AG04450 (cell line): Measurements from ENCODE around the gene RIC8B. TPM values are rescaled to one million over a fixed set of nuclear protein-coding genes. Genes with fewer than 3 reads are reported as not detected.

ENCODE experiments used
- CTCF ChIA-PET: fragments of 300-600, 350-600 bp; formaldehyde crosslinking; extraction: SDS; loops from one replicate; lab custom pipeline; 2022; ENCODE audit warnings: antibody characterized with exemption, inconsistent platforms; lab: Charles Lee
- POLR2A ChIA-PET: fragments of 350-600 bp; formaldehyde crosslinking; extraction: SDS; loops from one replicate; lab custom pipeline; 2021; ENCODE audit warnings: antibody characterized with exemption, inconsistent platforms; lab: Yijun Ruan, JAX
- DNase-seq: peaks from one replicate; pipeline ENCODE4 v3.0.0-alpha.2; 2011; ENCODE audit warnings: low read depth, low spot score
- H3K27ac ChIP-seq: one replicate; pipeline ENCODE4 v1.5.1; 2012; ENCODE audit warnings: low read depth, low read length, control low read depth
- H3K27me3 ChIP-seq: one replicate; pipeline ENCODE4 v1.6.0; 2012; ENCODE audit warnings: low read length; ENCODE audit not compliant: control insufficient read depth, insufficient read depth
- H3K4me3 ChIP-seq: 2 replicates; pipeline ENCODE4 v1.5.1; 2011; ENCODE audit warnings: mild to moderate bottlenecking, low read depth, low read length, control low read depth
- H3K9me3 ChIP-seq: 2 replicates; pipeline ENCODE4 v1.5.1; 2012; ENCODE audit warnings: low read length; ENCODE audit not compliant: control insufficient read depth, insufficient read depth
- polyA plus RNA-seq: library from polyadenylated mRNA; depleted of rRNA; stranded (reverse); fragments of >200 nt; gene quantifications from 2 replicates; pipeline ENCODE4 v1.2.3, GENCODE V29; 2011
- TF ChIP-seq, protein P1 (sequence below): IDR thresholded peaks from 2 replicates; pipeline ENCODE4 v1.5.1; 2011; ENCODE audit warnings: low read depth, low read length, control low read depth, inconsistent platforms

The RIC8B gene
- polyA plus RNA-seq, 1 experiment, result 11.2 TPM

DNA sequence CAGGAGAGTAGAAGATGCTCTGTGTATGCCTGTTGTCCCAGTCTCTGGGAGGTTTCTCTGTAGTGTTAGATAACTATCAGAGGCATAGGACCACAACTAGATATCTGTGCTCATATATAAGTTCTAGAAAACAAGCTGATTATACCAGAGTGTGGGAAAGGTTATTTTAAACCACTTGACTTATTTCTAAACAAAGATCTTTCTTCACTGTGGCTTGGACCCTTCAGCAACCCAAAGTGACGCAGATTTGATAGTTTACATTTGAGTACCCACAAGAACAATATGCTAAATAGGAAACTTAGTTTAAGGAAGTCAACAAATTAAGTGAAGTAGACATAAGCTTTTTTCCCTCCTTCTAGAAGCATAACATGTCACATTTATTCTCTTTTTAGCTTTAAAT is 41.3 kb downstream of the RIC8B start:
- ChIA-PET POLR2A (no interaction called here), CTCF (interaction anchor here (0.6 to 2.2 kb wide), 3 partner anchors 13 to 290 kb away, joined by 3 to 8 read pairs (median 6); no protein-coding TSS in a partner anchor)
- H3K27me3 ChIP-seq, result no peaks in the 10 kb centered on the region
- DNase-seq, result no peak
- H3K27ac ChIP-seq, result no peak overlapping the region
- H3K9me3 ChIP-seq, result no peaks in the 10 kb centered on the region
- TF ChIP-seq, protein P1, sequence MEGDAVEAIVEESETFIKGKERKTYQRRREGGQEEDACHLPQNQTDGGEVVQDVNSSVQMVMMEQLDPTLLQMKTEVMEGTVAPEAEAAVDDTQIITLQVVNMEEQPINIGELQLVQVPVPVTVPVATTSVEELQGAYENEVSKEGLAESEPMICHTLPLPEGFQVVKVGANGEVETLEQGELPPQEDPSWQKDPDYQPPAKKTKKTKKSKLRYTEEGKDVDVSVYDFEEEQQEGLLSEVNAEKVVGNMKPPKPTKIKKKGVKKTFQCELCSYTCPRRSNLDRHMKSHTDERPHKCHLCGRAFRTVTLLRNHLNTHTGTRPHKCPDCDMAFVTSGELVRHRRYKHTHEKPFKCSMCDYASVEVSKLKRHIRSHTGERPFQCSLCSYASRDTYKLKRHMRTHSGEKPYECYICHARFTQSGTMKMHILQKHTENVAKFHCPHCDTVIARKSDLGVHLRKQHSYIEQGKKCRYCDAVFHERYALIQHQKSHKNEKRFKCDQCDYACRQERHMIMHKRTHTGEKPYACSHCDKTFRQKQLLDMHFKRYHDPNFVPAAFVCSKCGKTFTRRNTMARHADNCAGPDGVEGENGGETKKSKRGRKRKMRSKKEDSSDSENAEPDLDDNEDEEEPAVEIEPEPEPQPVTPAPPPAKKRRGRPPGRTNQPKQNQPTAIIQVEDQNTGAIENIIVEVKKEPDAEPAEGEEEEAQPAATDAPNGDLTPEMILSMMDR, result no peak
- H3K4me3 ChIP-seq, result no peak overlapping the region

DNA sequence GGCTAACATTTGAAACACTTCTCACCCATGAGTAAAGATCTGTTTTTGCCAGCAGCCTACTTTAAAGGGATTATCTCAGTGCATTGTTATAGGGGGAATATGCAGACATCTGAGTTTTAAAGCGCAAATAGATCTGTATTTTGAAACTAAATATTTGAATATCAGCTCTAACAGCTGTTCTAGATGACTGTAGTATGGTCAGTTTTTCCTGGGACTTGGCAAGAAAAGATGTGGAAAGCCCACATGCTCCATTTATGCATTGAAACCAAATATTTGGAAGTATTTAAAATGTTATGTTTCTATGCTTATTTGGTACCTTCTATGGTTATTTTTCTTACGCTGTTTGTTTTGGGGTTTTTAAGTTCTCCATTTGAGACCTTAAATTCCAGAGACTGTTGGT is 41.7 kb downstream of the RIC8B start:
- CTCF ChIA-PET, result interaction anchor here (0.6 to 2.2 kb wide), 5 partner anchors 13 to 704 kb away, joined by 3 to 8 read pairs (median 4); no protein-coding TSS in a partner anchor
- DNase-seq, result no peak

GRCh38 chr12:106819991-106820390 is 45.5 kb downstream of the RIC8B start:
- no peaks in the 10 kb centered on the region for H3K27me3 ChIP-seq
- POLR2A ChIA-PET, result no interaction called here
- no peaks in the 10 kb centered on the region for H3K9me3 ChIP-seq
- H3K27ac ChIP-seq, result no peak overlapping the region
- DNase-seq, result no peak
- no peak overlapping the region for H3K4me3 ChIP-seq
- CTCF ChIA-PET, result interaction anchor here (1.6 kb wide), 1 partner anchor 21 kb away, joined by 7 read pairs; no protein-coding TSS in a partner anchor
- TF ChIP-seq, protein P1, result no peak

More for the DNA sequence above, 41.7 kb downstream of the RIC8B start:
- H3K9me3 ChIP-seq, result no peaks in the 10 kb centered on the region
- POLR2A ChIA-PET, result no interaction called here
- TF ChIP-seq, protein P1, result no peak
- no peak overlapping the region for H3K27ac ChIP-seq
- H3K4me3 ChIP-seq, result no peak overlapping the region
- H3K27me3 ChIP-seq, result no peaks in the 10 kb centered on the region

DNA sequence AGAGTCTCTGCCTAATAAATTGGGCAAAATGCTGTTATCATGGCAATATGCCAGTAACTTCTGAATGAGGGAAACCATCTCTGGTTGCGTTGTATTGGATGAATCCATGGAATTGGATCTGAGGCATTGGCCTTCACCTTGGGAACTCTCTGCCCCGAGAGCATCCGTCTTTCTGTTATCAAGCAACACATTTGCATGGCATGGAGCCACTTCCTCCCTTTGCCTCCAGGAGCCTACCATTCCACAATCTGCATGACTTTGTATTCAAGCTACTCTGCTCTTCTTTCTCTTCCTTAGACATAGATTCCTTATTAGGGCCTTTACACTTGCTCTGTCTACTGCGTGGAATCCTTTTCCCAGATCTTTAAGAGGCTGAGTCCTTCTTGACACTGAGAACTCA is 57.2 kb downstream of the RIC8B start:
- CTCF ChIA-PET, result no interaction called here
- TF ChIP-seq, protein P1, result no peak
- Histone ChIP-seq H3K9me3 (no peaks in the 10 kb centered on the region), H3K27me3 (no peaks in the 10 kb centered on the region), H3K27ac (no peak overlapping the region), H3K4me3 (no peak overlapping the region)
- no peak for DNase-seq
- POLR2A ChIA-PET, result no interaction called here

DNA sequence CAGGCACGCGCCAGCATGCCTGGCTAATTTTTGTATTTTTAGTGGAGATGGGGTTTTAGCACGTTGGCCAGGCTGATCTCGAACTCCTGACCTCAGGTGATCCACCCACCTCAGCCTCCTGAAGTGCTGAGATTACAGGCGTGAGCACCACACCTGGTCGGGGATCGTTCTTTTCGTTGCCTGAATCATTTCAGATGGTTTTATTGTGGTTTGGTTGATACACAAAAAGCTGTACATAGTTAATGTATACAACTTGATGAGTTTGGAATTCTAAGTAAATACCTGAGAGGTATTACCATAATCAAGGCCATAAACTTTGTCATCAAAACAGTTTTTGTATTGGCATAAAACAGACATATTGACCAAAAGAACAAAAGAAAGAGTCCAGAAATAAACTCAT is 63.3 kb downstream of the RIC8B start:
- Histone ChIP-seq H3K27me3 (no peaks in the 10 kb centered on the region), H3K9me3 (no peaks in the 10 kb centered on the region), H3K27ac (no peak overlapping the region), H3K4me3 (no peak overlapping the region)
- ChIA-PET POLR2A (no interaction called here), CTCF (no interaction called here)
- no peak for DNase-seq
- TF ChIP-seq, protein P1, result no peak
